ENCODE results near the gene THSD4. TPM values are rescaled to one million over a fixed set of nuclear protein-coding genes. Genes with fewer than 3 reads are reported as not detected.
A peak's percentile ranks its signal among the peaks of the same experiment; 100 is the strongest.

The THSD4 gene
- total and polyA plus RNA-seq, 4 donors, result 6.0 to 42.4 (median 18.5) TPM

DNA sequence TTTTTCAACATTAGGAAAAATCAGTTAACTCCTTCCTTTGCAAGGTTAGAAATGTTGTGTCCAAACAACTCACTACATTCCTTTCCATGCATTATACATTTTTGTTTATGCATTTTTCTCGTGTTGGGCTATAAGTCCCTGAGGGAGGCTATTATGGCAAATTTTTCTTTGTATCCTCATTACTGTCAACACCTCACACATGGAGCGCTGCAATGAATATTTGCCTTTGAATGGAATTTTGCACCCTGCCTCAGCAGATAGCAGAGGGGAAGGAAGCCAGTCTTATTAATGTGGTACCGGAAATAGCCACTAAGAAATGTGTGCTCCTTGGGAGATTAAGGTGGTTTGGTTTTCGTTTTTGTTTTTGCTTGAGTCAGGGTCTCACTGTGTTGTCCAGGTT lies 134.7 kb downstream of the THSD4 start:
- WGBS, 2 donors, result 57 to 58% methylated on average over 4 of the region's 4 CpGs
- TF ChIP-seq, protein P1, sequence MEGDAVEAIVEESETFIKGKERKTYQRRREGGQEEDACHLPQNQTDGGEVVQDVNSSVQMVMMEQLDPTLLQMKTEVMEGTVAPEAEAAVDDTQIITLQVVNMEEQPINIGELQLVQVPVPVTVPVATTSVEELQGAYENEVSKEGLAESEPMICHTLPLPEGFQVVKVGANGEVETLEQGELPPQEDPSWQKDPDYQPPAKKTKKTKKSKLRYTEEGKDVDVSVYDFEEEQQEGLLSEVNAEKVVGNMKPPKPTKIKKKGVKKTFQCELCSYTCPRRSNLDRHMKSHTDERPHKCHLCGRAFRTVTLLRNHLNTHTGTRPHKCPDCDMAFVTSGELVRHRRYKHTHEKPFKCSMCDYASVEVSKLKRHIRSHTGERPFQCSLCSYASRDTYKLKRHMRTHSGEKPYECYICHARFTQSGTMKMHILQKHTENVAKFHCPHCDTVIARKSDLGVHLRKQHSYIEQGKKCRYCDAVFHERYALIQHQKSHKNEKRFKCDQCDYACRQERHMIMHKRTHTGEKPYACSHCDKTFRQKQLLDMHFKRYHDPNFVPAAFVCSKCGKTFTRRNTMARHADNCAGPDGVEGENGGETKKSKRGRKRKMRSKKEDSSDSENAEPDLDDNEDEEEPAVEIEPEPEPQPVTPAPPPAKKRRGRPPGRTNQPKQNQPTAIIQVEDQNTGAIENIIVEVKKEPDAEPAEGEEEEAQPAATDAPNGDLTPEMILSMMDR (IDR thresholded peaks at IDR 0.05; ENCODE audit: control extremely low read depth, extremely low read depth), result no peak
- Histone ChIP-seq H3K4me3 (no peak overlapping the region), H3K9ac (ENCODE audit: insufficient read depth in 1 of 2, low read length in 2 of 2) (no peak overlapping the region), H3K9me3 (ENCODE audit: control insufficient read depth in 4 of 4, insufficient read depth in 3 of 4, low read length in 3 of 4) (no peaks in the 10 kb centered on the region), H3K27me3 (ENCODE audit: control insufficient read depth in 3 of 3, insufficient read depth in 3 of 3, low read length in 2 of 3) (no peaks in the 10 kb centered on the region), H3K27ac (ENCODE audit: low read depth in 1 of 2, low read length in 1 of 2) (no peak overlapping the region), H3K4me1 (ENCODE audit: control insufficient read depth in 5 of 5, insufficient read depth in 5 of 5, low read length in 5 of 5) (peaks cover 4 to 53% (median 28%) of the 10 kb centered on the region in 5 donors), H3K36me3 (ENCODE audit: control insufficient read depth in 4 of 4, insufficient read depth in 4 of 4, low read length in 4 of 4) (peaks cover 0 to 3% (median 0%) of the 10 kb centered on the region in 4 donors)
- ATAC-seq (ENCODE audit: insufficient read depth, low FRiP score), result no peak
- DNase-seq, result peak; percentile 55 to 90 (median 89)

GRCh38 chr15:71250936-71251583 lies 135.8 kb downstream of the THSD4 start:
- Histone ChIP-seq H3K36me3 (ENCODE audit: control insufficient read depth in 4 of 4, insufficient read depth in 4 of 4, low read length in 4 of 4) (peaks cover 0 to 3% (median 0%) of the 10 kb centered on the region in 4 donors), H3K27me3 (ENCODE audit: control insufficient read depth in 3 of 3, insufficient read depth in 3 of 3, low read length in 2 of 3) (no peaks in the 10 kb centered on the region), H3K9ac (ENCODE audit: insufficient read depth in 1 of 2, low read length in 2 of 2) (no peak overlapping the region), H3K4me3 (no peak overlapping the region), H3K27ac (ENCODE audit: low read depth in 1 of 2, low read length in 1 of 2) (peak overlapping the region in 1 of 2 donors; percentile 92), H3K4me1 (ENCODE audit: control insufficient read depth in 5 of 5, insufficient read depth in 5 of 5, low read length in 5 of 5) (peaks cover 4 to 53% (median 26%) of the 10 kb centered on the region in 5 donors), H3K9me3 (ENCODE audit: control insufficient read depth in 4 of 4, insufficient read depth in 3 of 4, low read length in 3 of 4) (no peaks in the 10 kb centered on the region)
- 69 to 87% methylated on average over 2 of the region's 2 CpGs for WGBS, 2 donors
- no peak for DNase-seq
- no peak for ATAC-seq (ENCODE audit: insufficient read depth, low FRiP score)
- TF ChIP-seq, protein P1 (IDR thresholded peaks at IDR 0.05; ENCODE audit: control extremely low read depth, extremely low read depth), result no peak

DNA sequence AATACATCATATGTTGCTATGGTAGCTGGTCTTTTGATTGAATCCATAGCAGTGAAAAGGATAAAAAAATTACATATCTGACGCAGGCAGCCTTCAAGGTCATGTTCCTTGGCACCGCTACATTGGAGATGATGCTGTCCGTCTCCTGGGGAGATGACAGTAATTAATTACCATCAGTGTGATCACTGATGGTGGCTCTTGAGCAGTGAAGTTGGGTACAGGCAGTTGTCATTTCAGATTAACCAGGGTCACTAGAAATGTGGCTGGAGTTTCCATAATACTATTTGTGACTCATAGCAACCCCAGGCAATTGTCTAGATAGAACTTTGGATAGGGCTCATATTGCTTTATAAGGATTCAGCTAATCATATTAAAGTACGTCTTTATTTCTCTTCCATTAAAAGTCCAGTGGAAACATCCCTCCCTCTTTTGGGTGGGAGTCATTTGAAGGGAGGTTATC lies 136.3 kb downstream of the THSD4 start:
- Histone ChIP-seq H3K9me3 (ENCODE audit: control insufficient read depth in 4 of 4, insufficient read depth in 3 of 4, low read length in 3 of 4) (no peaks in the 10 kb centered on the region), H3K4me1 (ENCODE audit: control insufficient read depth in 5 of 5, insufficient read depth in 5 of 5, low read length in 5 of 5) (peaks cover 4 to 55% (median 25%) of the 10 kb centered on the region in 5 donors), H3K27ac (ENCODE audit: low read depth in 1 of 2, low read length in 1 of 2) (peak overlapping the region in 1 of 2 donors; percentile 92), H3K4me3 (no peak overlapping the region), H3K36me3 (ENCODE audit: control insufficient read depth in 4 of 4, insufficient read depth in 4 of 4, low read length in 4 of 4) (peaks cover 0 to 3% (median 0%) of the 10 kb centered on the region in 4 donors), H3K27me3 (ENCODE audit: control insufficient read depth in 3 of 3, insufficient read depth in 3 of 3, low read length in 2 of 3) (no peaks in the 10 kb centered on the region), H3K9ac (ENCODE audit: insufficient read depth in 1 of 2, low read length in 2 of 2) (no peak overlapping the region)
- ATAC-seq (ENCODE audit: insufficient read depth, low FRiP score) (no peak), DNase-seq (no peak)
- TF ChIP-seq, protein P1 (IDR thresholded peaks at IDR 0.05; ENCODE audit: control extremely low read depth, extremely low read depth), result no peak
- 86 to 92% methylated on average over 4 of the region's 4 CpGs for WGBS, 2 donors

Measured in lung (tissue), 12 donors.